ENCODE data around the gene SPRY1. TPM values are rescaled to one million over a fixed set of nuclear protein-coding genes. Genes with fewer than 3 reads are reported as not detected.

Gene SPRY1
- total RNA-seq, 1 experiment from 2014 or later, result 4.8 TPM

- ChIA-PET CTCF (no interaction called here), RAD21 (ENCODE audit: low non-redundant PET in 1 of 2, low total read pairs in 2 of 2, uncharacterized antibody in 2 of 2, unreplicated experiment in 2 of 2) (no interaction called here), POLR2A (no interaction called here)
- H3K9me3 ChIP-seq (ENCODE audit: control insufficient read depth in 1 of 2, insufficient read depth in 1 of 2, low read depth in 1 of 2, low read length in 2 of 2), result no peaks in the 10 kb centered on the region
- TF ChIP-seq TCF7L2 (IDR thresholded peaks at IDR 0.05; ENCODE audit: borderline replicate concordance, extremely low read depth, insufficient read depth, insufficient read length), result no peak
- TF ChIP-seq POLR2A (IDR thresholded peaks at IDR 0.05; ENCODE audit: borderline replicate concordance, extremely low read depth, insufficient read depth, insufficient read length), result no peak
- no peak for TF ChIP-seq ZNF274 (IDR thresholded peaks at IDR 0.05; ENCODE audit: low read depth, low read length)
- TF ChIP-seq EGR1 (IDR thresholded peaks at IDR 0.05; ENCODE audit: low read depth), result no peak
- no peak for TF ChIP-seq REST (IDR thresholded peaks at IDR 0.05; ENCODE audit: low read depth)
- TF ChIP-seq ZBTB33 (IDR thresholded peaks at IDR 0.05; ENCODE audit: extremely low read depth, insufficient replicate concordance, low read length), result no peak
- H3K4me3 ChIP-seq (replicated peaks in 1 of 2; ENCODE audit: low read depth in 1 of 2, low read length in 2 of 2), result no peak overlapping the region
- no peaks in the 10 kb centered on the region for H3K79me2 ChIP-seq (ENCODE audit: insufficient read depth, low read length)
- peaks cover 4 to 12% of the 10 kb centered on the region in 2 experiments; a peak in 3 of 4 replicates for H3K4me1 ChIP-seq (ENCODE audit: control insufficient read depth in 1 of 2, insufficient read depth in 2 of 2, low read length in 2 of 2)
- H3K4me2 ChIP-seq (ENCODE audit: low read length), result no peak overlapping the region
- no peak overlapping the region for H2AFZ ChIP-seq (ENCODE audit: low read depth, low read length, poor library complexity, severe bottlenecking)
- DNase-seq (ENCODE audit: low read depth, low spot score) (no peak), ATAC-seq (no peak)
- no peaks in the 10 kb centered on the region for H4K20me1 ChIP-seq (ENCODE audit: insufficient read depth)
- intact Hi-C loops (cut with micrococcal nuclease), result no loop called here
- BruUV-seq (replicated peaks), result no TSS peak
- H3K9ac ChIP-seq (ENCODE audit: low read length), result no peak overlapping the region
- no peaks in the 10 kb centered on the region for H3K27me3 ChIP-seq (ENCODE audit: insufficient read depth, low read length)
- no peaks in the 10 kb centered on the region for H3K9me2 ChIP-seq (ENCODE audit: insufficient read depth)
- H3K27ac ChIP-seq (ENCODE audit: low read depth, low read length), result no peak overlapping the region
- no peaks in the 10 kb centered on the region for H3K36me3 ChIP-seq (ENCODE audit: control insufficient read depth in 1 of 2, insufficient read depth in 2 of 2, low read length in 2 of 2)
Measured at GRCh38 chr4:123421937-123422781, 25.6 kb downstream of the SPRY1 start.
